Osteocyte (in vitro differentiated cells): ENCODE data around the gene PLA2G4E. TPM values are rescaled to one million over a fixed set of nuclear protein-coding genes. Genes with fewer than 3 reads are reported as not detected.

Experiments used
- DNase-seq: peaks from one replicate; pipeline ENCODE4 v3.0.0; 2021; ENCODE audit warnings: mixed read lengths; ENCODE audit not compliant: unreplicated experiment; ENCODE audit errors: extremely low spot score
- H3K27ac Mint-ChIP-seq: one replicate; pipeline ENCODE4 v1.8.0; 2021; ENCODE audit warnings: mild to moderate bottlenecking, mixed read lengths; ENCODE audit not compliant: unreplicated experiment
- H3K27me3 Mint-ChIP-seq: one replicate; pipeline ENCODE4 v1.8.0; 2021; ENCODE audit warnings: mixed read lengths; ENCODE audit not compliant: unreplicated experiment
- H3K36me3 Mint-ChIP-seq: one replicate; pipeline ENCODE4 v1.8.0; 2021; ENCODE audit warnings: mixed read lengths; ENCODE audit not compliant: unreplicated experiment
- H3K4me1 Mint-ChIP-seq: one replicate; pipeline ENCODE4 v1.8.0; 2021; ENCODE audit warnings: mixed read lengths; ENCODE audit not compliant: unreplicated experiment
- H3K4me3 Mint-ChIP-seq: one replicate; pipeline ENCODE4 v1.8.0; 2021; ENCODE audit warnings: mild to moderate bottlenecking, moderate library complexity, mixed read lengths; ENCODE audit not compliant: unreplicated experiment
- H3K9me3 Mint-ChIP-seq: one replicate; pipeline ENCODE4 v1.8.0; 2021; ENCODE audit warnings: mixed read lengths; ENCODE audit not compliant: unreplicated experiment
- total RNA-seq: library from RNA; stranded (reverse); gene quantifications from 2 replicates; pipeline ENCODE4 v1.2.1, GENCODE V29; 2021
- TF ChIP-seq, protein P1 (sequence below): fragments of 200-600 bp; sonication (generic); IDR thresholded peaks from 2 replicates; pipeline ENCODE4 v1.5.0; 2021; ENCODE audit warnings: antibody characterized with exemption, mild to moderate bottlenecking, moderate library complexity

Gene PLA2G4E
- total RNA-seq, 1 donor from 2014 or later = not detected

DNA sequence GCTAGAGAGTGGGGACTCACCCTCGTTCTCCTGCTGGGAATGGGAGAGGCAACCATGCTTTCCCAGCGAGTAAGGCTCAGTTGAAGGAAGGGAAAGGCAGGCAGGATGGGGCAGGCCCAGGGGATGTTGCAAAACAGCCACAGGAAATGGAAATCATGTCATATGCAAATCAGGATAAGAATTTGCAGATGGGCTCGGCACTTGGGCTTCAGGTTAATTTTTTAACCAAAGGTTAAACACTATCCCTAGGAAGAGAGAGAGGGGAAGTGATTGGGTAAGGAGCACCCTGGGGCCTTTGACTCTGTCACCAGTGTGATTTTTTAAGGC lies 14.6 kb upstream of the PLA2G4E start:
- H3K36me3 Mint-ChIP-seq = no peaks in the 10 kb centered on the region
- DNase-seq = no peak
- H3K27me3 Mint-ChIP-seq = peaks cover 22% of the 10 kb centered on the region
- no peak overlapping the region for H3K4me3 Mint-ChIP-seq
- no peaks in the 10 kb centered on the region for H3K9me3 Mint-ChIP-seq
- TF ChIP-seq, protein P1, sequence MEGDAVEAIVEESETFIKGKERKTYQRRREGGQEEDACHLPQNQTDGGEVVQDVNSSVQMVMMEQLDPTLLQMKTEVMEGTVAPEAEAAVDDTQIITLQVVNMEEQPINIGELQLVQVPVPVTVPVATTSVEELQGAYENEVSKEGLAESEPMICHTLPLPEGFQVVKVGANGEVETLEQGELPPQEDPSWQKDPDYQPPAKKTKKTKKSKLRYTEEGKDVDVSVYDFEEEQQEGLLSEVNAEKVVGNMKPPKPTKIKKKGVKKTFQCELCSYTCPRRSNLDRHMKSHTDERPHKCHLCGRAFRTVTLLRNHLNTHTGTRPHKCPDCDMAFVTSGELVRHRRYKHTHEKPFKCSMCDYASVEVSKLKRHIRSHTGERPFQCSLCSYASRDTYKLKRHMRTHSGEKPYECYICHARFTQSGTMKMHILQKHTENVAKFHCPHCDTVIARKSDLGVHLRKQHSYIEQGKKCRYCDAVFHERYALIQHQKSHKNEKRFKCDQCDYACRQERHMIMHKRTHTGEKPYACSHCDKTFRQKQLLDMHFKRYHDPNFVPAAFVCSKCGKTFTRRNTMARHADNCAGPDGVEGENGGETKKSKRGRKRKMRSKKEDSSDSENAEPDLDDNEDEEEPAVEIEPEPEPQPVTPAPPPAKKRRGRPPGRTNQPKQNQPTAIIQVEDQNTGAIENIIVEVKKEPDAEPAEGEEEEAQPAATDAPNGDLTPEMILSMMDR = no peak
- H3K27ac Mint-ChIP-seq = no peak overlapping the region
- H3K4me1 Mint-ChIP-seq = peaks cover 3% of the 10 kb centered on the region

DNA sequence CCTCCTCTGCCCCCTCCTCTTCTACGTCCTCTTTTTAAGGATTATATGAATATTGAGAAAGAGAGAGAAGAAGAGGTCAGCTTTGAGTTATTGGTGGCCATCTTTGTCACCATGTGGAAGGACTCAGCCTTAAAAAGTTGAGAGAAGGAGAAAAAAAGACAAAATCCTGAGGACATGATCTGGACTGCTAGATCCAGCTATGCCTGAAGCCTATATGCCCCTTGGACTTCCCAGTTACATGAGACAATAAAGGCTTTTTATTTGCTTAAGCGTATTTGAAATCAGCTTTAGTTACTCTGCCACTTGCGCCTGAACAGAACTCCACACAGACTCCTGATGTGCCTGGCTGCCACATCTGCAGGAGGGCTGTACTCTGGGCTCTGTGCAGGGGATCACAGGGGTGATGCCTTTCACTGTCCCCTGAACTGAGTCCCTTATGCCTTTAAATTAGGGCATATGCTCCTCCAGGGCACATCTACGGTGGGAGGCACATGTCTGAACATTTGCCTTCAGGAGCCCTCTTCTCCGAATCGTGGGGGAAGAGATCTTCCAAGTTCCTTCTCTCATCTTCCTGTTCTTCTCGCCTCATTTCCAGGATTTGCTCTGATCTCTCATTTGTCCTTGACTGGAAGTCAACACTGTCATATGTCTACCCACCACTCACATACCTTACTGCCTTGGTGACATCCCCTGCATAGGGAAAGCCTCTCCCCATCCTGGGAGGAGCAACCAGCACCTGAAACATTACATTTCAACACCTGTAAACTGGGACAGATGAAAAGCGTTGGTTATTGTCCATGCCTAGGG lies 14.0 kb upstream of the PLA2G4E start:
- no peaks in the 10 kb centered on the region for H3K36me3 Mint-ChIP-seq
- peaks cover 3% of the 10 kb centered on the region for H3K4me1 Mint-ChIP-seq
- TF ChIP-seq, protein P1 = no peak
- DNase-seq = no peak
- no peak overlapping the region for H3K27ac Mint-ChIP-seq
- H3K4me3 Mint-ChIP-seq = no peak overlapping the region
- no peaks in the 10 kb centered on the region for H3K9me3 Mint-ChIP-seq
- H3K27me3 Mint-ChIP-seq = peaks cover 22% of the 10 kb centered on the region

DNA sequence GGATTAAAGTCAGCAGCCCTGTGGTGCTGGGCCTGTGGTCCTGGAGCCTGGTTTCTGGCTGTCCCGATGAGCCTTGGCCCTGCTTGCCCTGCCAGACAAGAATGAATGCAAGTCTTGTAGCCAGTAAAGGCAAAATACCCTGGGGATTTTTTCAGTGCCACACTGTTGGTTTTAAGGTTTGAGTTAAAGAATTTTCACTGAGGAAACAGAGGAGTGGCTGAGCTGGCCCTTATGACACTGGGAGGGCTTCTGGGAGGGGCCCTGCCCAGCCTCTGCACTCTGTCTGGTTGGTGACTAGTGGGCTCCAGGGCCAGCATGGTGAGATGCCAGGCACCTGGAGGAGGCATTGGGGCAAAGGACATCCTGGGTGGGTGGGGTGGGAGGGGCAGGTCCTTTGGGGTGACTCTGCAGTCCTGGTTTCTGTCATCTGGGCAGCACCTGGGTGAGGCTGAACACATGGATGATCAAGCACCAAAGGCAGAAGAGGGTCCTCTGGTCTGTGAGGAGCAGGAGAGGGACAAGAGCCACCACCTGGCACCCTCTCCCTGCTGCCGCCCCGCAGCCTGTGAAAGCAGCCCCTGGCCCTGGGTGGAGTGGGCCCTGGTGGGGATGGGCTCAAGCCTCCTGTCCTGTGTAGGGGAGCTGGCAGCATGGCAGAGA lies 12.5 kb upstream of the PLA2G4E start:
- DNase-seq = no peak
- H3K4me1 Mint-ChIP-seq = peaks cover 3% of the 10 kb centered on the region
- H3K36me3 Mint-ChIP-seq = no peaks in the 10 kb centered on the region
- H3K27ac Mint-ChIP-seq = no peak overlapping the region
- H3K4me3 Mint-ChIP-seq = no peak overlapping the region
- H3K27me3 Mint-ChIP-seq = peaks cover 34% of the 10 kb centered on the region
- TF ChIP-seq, protein P1 = no peak
- no peaks in the 10 kb centered on the region for H3K9me3 Mint-ChIP-seq

DNA sequence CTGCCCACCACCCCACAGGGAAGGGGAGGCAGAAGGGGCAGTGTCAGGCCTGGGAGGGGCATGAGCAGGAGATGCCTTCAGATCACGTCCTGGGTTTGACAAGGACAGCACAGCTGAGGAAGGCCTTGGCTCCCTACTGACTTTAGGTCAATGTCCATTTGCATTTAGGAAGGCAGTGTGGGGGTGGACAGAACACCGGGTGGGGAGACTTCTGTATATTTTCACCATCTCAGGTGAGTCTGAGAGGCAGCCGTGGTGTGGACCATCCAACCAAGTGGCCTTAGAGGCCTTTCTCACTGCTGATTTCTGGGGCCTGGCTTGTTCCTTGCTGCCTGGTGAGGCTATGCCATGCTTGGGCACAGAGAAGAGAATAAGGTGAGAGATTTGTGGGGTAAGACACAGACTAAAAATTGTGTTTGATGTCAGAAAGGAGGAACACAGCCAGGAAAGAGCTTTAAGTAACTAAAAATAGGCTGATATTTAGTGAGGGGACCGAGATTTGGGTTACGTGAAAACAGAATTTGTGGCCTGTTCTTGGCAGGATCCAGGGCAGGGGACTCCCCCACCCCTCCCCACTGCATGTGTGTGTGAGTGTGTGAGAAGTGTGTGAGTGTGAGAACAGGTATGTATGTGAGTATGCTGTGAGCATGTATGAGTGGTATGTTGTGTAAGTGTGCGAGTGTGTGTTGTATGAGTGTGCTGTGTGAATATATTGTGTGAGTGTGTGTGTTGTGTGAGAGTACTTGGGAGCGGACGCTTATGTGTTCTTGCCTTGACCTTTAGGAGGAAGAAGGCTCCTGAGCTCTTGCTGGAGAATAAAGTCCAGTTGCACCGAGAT lies 11.8 kb upstream of the PLA2G4E start:
- H3K36me3 Mint-ChIP-seq = no peaks in the 10 kb centered on the region
- H3K9me3 Mint-ChIP-seq = no peaks in the 10 kb centered on the region
- H3K4me3 Mint-ChIP-seq = no peak overlapping the region
- H3K27ac Mint-ChIP-seq = no peak overlapping the region
- H3K4me1 Mint-ChIP-seq = peaks cover 3% of the 10 kb centered on the region
- peaks cover 38% of the 10 kb centered on the region for H3K27me3 Mint-ChIP-seq
- TF ChIP-seq, protein P1 = no peak
- no peak for DNase-seq
